Measurements from ENCODE around the gene PRM1.

The PRM1 gene

DNA sequence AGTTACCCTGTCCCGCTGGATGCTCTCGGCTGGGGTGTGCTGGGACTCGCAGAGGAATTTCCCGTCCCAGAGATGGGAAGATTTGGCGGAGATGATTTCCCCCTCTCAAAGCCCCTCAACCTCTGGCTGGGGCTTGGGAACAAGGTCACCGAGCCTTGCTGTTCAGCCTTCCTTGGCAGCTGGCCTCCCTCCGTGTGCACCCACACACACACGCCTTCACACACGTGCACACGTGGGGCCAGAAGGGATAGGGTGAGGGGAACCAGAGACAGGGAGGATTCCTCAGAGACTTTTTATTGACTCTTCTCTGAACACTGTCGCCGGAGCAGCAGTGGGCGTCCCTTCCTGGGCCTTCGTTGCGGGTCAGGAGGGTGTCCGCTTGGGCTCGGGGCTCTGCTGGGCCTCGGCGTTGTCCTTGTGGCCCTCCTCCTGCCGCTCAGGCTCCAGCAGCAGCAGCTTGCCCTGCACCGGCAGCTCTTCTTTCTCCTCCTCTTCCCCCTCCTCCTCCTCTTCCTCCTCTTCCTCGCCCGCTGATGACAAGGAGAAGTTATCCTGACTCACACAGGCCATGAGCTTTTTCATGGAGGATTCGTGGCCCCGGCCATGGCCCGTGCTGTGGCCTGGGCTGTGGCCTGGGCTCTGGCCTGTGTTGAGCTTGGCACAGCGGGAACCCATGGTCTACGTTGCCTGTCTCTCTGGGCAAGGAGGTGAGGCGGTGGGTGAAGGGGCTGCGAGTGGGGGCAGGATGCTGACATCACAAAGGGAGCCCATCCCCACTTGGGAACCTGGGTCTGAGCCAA lies 8.0 kb downstream of the PRM1 start, which contains the start of gene PRM3:
Gene PRM3 (minus strand): TSS at position 709 of the 800 bp plus-strand sequence. CDS start 34 bp downstream, at position 675.
- ATAC-seq, result no peak
- Mint-ChIP-seq H3K27me3 (no peaks in the 10 kb centered on the region), H3K27ac (peak within 1 kb of the TSS in 1 of 2 donors; percentile 60), H3K4me3 (no peak within 1 kb of the TSS), H3K9me3 (peaks cover 0 to 6% of the 10 kb centered on the region in 2 donors), H3K4me1 (no peaks in the 10 kb centered on the region)
- DNase-seq, result no peak

DNA sequence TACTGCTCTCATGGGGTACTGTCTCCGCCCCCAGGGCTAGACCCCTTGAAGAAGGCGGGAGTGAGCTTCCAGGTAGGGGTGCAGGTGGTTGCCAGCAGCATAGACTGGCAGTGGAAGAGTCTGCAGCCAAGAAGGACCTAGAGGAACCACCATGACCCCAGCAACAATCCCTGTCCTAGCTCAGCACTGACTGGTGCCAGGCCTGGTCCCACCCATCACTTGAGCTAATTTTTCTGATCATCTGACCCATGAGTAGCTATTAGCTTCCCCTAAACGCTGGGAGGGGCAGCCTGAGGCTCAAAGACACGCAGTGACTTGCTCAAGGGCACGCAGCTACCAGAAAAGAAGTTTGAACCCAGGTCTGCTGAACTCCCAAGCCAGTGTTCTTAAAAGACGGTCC lies 8.6 kb downstream of the PRM1 start:
- Mint-ChIP-seq H3K9me3 (peaks cover 0 to 6% of the 10 kb centered on the region in 2 donors), H3K27me3 (no peaks in the 10 kb centered on the region), H3K27ac (no peak overlapping the region), H3K4me3 (no peak overlapping the region), H3K4me1 (no peaks in the 10 kb centered on the region)
- DNase-seq, result no peak
- ATAC-seq, result no peak

DNA sequence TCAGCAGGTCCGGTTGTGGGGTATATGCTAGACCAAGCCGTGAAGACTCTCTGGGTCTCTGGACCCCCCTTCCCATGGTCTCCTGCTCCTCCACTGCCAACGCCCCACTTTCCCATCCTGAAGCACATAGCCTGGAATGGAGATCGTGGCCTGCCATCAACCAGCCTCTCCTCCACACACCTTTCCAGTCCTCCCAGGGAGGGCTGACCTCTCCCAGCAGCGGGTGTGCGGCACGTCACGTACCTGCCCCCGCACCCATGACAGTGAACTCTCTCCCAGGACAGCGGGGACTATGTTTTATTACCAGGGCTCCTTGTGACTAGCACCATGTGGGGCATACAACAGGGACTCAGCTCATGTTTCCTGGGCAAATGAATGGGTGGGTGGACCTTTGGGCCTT lies 9.5 kb downstream of the PRM1 start:
- DNase-seq, result no peak
- Mint-ChIP-seq H3K27ac (no peak overlapping the region), H3K4me3 (no peak overlapping the region), H3K9me3 (peaks cover 0 to 6% of the 10 kb centered on the region in 2 donors), H3K4me1 (no peaks in the 10 kb centered on the region), H3K27me3 (no peaks in the 10 kb centered on the region)
- no peak for ATAC-seq

DNA sequence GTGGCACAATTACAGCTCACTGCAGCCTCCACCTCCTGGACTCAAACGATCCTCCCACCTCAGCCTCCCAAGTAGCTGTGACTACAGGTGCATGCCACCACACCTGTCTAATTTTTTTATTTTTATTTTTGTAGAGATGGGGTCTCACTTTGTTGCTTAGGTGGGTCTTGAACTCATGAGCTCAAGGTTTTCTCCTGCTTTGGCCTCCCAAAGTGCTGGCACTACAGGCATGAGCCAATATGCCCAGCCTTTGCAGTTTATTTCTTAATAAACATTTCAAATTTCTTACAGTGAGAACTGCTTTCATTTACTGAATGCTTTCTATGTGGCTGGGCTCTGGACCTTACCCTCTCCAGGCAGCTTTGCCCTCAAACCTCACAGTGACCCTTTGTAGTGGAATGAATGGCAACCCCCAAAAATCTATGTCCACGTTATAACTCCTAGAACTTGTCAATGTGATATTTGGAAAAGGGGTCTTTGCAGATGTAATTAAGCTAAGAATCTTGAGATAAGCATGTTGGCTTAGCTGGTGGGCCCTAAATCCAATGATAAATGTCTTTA lies 10.4 kb downstream of the PRM1 start:
- H3K4me3 Mint-ChIP-seq, result no peak overlapping the region
- DNase-seq (no peak), ATAC-seq (no peak)
- no peak overlapping the region for H3K27ac Mint-ChIP-seq
- H3K27me3 Mint-ChIP-seq, result no peaks in the 10 kb centered on the region
- H3K4me1 Mint-ChIP-seq, result no peaks in the 10 kb centered on the region
- peaks cover 0 to 6% of the 10 kb centered on the region in 2 donors for H3K9me3 Mint-ChIP-seq

DNA sequence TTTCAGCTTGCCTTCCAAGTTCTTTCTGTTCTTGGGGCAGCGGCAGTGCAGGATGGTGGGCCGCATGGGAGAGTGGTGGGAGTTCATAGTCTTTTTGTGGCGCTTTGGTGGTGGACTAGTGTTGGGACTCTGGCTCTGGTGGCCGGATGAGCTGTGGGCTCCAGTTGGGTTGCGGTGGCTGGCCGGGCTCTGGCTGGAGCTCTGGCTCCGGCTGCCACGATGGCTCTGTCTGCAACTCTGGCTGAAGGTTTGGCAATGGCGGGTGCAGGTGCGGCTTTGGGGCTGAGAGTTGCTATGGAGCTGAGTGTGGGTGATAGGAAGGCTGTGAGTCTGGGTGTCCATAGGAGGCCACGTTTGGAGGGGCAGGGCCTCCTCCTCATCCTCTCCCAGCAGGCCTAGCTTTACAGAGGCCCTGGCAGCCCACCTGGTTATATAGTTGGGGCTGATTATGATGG lies 12.2 kb downstream of the PRM1 start, which contains the start of gene TNP2:
Gene TNP2 (minus strand): TSS at position 405 of the 455 bp plus-strand sequence. CDS start 63 bp downstream, at position 342.
- Mint-ChIP-seq H3K4me3 (no peak within 1 kb of the TSS), H3K4me1 (peaks cover 9% of the 10 kb centered on the region), H3K27ac (no peak within 1 kb of the TSS)

DNA sequence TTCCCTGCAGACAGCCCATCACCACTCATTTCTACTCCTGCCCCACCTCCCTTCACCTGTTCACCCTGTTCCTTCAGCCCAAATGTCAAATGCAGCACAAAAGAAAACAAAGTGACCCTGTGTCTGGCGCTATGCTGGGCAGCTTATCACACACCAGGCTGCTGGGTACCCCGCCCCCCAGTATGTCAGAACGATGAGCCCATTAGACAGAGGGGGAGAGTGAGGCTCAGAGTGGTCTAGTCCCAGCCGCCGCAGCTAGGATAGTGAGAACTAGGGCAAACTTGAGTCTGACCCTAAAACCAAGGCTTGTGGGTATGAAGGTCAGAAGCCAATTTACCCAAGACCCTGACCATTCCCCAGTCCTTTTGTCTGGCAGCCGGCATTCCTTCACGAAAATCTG lies 16.0 kb downstream of the PRM1 start:
- DNase-seq (no peak), ATAC-seq (no peak)
- Mint-ChIP-seq H3K4me3 (no peak overlapping the region), H3K4me1 (peaks cover 34% of the 10 kb centered on the region), H3K9me3 (peaks cover 0 to 6% of the 10 kb centered on the region in 2 donors), H3K27me3 (peaks cover 4% of the 10 kb centered on the region), H3K27ac (no peak overlapping the region)

More for the DNA sequence above, 12.2 kb downstream of the PRM1 start, which contains the start of gene TNP2:
- ATAC-seq (no peak), DNase-seq (no peak)
- Mint-ChIP-seq H3K27me3 (no peaks in the 10 kb centered on the region), H3K9me3 (peaks cover 0 to 6% of the 10 kb centered on the region in 2 donors)

DNA sequence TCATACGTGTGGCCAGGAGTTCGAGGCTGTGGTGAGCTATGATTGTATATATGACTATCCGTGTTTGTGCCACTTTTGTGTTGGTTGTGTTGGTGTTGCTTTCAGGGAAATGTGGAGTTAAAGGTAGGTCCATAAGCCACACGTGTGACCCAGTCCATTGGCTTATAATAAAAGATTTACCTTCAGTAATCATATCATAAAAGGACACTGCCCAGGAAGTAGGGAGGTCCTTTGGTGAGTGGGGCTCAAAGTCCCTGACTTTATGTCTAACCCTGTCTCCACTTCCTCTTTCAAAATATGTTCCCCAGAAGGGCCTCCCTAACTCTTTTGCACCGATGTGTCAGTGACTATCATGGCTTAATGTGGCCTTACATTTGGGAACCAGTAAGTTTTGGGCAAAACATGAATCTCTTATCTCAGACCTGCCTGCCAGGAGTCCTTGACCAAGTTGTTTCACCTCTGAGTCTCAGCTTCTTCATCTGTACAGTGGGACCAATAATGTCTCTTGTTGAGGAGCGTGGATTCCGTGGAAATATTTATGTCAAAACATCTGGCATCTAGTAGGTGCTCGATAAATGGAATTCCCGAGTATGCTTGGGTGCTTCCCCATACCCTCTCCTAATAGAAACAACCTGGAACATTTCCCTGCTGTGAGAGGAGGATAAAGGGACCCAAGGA lies 16.8 kb downstream of the PRM1 start:
- H3K27me3 Mint-ChIP-seq, result peaks cover 12% of the 10 kb centered on the region
- peaks cover 0 to 6% of the 10 kb centered on the region in 2 donors for H3K9me3 Mint-ChIP-seq
- H3K4me3 Mint-ChIP-seq, result peak overlapping the region; percentile 57 to 76
- peak overlapping the region in 1 of 2 donors; percentile 82 for H3K27ac Mint-ChIP-seq
- ATAC-seq, result peak; percentile 27
- peaks cover 42% of the 10 kb centered on the region for H3K4me1 Mint-ChIP-seq
- no peak for DNase-seq

DNA sequence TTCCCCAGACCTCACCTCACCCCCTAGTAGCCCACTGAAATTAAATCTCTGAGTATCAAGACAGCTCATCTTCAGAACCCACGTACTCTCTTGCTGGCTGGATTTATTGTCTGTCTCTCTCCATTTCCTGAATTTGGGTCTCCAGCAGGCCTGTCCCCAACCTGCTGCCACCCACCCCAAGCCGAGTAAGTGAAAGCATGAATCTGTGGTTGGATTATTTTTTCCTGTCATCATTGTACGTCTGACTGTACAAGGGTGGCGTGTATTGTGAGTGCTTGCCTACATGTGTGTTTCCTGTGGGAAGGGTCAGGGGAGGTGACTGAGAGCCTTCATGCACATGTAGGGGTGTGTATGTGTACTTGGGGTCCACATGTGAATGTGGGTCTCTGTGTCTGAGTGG lies 17.4 kb downstream of the PRM1 start:
- peak; percentile 50 to 87 for DNase-seq
- Mint-ChIP-seq H3K27ac (peak overlapping the region; percentile 54 to 82), H3K27me3 (peaks cover 12% of the 10 kb centered on the region)

DNA sequence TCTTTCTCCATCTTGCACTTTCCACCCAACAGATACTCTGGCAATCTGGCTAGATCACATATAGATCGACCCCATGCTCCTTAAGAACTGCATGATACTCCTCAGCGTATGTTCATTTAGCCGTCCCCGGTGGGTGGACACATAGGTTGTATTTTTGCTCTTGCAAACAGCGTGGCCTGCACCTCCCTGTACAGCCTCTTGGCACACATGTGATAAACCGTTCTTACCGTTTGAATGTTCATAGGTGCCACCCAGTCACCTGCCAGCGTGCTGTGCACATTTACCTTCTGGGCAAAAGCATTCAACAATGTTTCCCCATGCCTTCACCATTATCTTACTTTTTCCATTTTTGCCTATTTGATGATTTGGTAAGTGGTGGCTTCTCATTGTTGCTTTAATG lies 18.2 kb downstream of the PRM1 start:
- Mint-ChIP-seq H3K27me3 (peaks cover 12% of the 10 kb centered on the region), H3K9me3 (no peaks in the 10 kb centered on the region), H3K4me3 (peak overlapping the region in 1 of 2 donors; percentile 28), H3K27ac (no peak overlapping the region), H3K4me1 (peaks cover 56% of the 10 kb centered on the region)
- DNase-seq, result no peak
- no peak for ATAC-seq

More for the DNA sequence above, 17.4 kb downstream of the PRM1 start:
- ATAC-seq, result peak; percentile 95
- peaks cover 0 to 6% of the 10 kb centered on the region in 2 donors for H3K9me3 Mint-ChIP-seq
- peak overlapping the region; percentile 57 to 76 for H3K4me3 Mint-ChIP-seq
- peaks cover 47% of the 10 kb centered on the region for H3K4me1 Mint-ChIP-seq

DNA sequence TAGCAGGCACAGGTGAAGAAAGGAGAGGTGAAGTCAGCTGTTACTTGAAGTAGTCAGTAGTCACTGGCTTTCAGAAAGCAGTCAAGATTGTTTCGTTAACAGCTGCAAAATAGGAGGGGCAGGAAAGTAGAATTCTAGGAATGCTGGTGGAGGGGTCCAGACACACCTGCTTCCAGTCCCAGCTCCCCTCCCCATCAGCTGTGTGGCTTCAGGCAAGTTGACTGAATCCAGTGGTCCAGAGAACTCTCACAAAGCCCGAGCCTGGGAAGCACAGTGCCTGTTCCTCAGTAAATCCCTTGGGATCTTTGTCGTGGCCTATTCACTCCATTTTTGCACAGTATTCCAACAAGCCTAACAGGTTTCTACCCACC lies 20.5 kb downstream of the PRM1 start:
- peaks cover 68% of the 10 kb centered on the region for H3K4me1 Mint-ChIP-seq
- no peak overlapping the region for H3K4me3 Mint-ChIP-seq
- H3K9me3 Mint-ChIP-seq, result no peaks in the 10 kb centered on the region
- no peak for DNase-seq
- no peak for ATAC-seq
- H3K27me3 Mint-ChIP-seq, result peaks cover 12% of the 10 kb centered on the region
- no peak overlapping the region for H3K27ac Mint-ChIP-seq

DNA sequence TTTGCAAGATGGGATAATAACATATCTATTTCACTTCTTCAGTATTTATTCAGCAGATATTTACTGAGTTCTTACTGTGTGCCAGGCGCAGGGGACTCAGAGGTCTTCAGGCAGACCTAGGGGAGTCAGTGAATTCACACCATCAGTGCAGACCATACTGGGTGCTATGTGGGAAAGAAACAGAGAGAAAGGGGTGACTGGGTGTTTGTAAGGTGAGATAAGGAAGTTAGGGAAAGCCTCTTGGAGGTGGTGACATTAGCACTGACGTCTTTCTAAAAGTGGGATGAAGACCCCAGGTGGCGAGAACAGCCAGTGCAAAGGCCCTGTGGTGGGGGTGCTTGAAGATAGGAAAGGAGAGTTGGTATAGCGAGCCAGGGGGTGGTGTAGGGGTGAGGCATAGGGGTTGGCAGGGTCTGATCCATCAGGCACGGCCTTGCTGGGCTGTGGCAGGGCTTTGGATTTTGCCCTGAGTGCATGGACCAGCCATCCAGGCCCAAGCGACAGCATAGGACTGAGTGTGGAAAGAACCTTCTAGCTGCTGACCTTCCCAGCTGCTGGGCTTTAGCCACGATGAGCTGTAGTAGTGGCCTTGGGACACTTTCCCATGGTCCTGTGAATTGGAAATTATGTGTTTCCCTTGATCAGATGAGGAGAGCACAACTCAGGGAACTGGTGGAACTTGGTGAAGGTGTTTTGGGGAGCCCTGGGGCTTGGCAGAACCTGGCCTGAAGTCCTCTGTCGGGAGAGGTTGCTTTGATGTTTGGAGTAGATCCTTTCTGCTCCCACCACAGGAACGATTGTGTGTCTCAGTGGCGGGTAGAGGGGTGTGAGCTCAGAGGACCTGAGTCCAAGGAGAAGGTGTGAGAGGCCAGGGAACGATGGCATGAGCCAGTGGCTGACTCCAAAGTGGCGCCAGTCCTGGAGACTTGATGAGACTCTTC lies 21.2 kb downstream of the PRM1 start:
- Mint-ChIP-seq H3K27me3 (peaks cover 12% of the 10 kb centered on the region), H3K4me1 (peaks cover 68% of the 10 kb centered on the region), H3K27ac (peak overlapping the region in 1 of 2 donors; percentile 28), H3K9me3 (no peaks in the 10 kb centered on the region), H3K4me3 (peak overlapping the region in 1 of 2 donors; percentile 21)
- DNase-seq (no peak), ATAC-seq (no peak)

DNA sequence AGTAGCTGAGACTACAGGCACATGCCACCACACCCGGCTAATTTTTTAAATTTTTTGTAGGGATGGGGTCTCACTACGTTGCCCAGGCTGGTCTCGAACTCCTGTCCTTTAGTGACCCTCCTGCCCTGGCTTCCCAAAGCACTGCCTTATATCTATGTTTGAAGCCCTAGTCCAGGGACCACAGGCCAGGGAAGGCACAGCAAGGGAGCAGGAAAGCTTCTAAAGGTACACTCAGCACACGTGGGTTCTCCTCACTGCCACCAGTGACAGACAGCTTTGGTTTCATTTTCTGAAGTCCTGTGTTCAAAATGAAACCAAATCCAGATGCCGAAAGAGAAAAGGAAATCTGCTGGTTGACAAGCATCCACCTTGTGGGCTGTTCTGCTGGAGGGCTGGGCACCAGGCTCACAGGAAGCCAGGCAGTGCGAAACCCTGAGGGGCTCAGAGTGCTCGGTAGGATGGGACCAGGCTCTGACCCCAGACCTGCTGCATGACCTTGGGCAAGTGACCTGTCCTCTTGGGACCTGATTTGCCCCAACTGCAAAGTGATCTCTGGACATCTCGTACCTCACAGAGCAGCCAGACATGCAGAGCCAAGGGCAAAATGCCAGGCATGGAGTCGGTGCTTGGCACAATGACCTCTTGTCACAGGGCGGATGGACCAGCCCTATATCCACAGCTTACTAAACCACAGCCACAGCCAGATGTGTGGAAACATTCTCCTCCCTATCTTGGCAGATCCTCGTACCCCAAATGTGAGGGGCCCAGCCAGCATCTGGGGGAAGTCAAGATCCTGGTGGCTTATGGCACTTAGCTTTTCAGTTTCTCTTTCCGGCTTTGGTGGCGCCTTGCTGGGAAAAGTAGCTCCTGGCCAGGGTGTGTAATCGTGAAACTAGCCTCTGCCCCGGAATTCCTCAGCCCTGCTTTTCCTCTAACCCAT lies 22.3 kb downstream of the PRM1 start:
- ATAC-seq (peak; percentile 6), DNase-seq (peak; percentile 32 to 59)
- H3K4me1 Mint-ChIP-seq, result peaks cover 58% of the 10 kb centered on the region
- H3K27ac Mint-ChIP-seq, result no peak overlapping the region
- H3K9me3 Mint-ChIP-seq, result no peaks in the 10 kb centered on the region
- peaks cover 12% of the 10 kb centered on the region for H3K27me3 Mint-ChIP-seq
- peak overlapping the region; percentile 61 to 68 for H3K4me3 Mint-ChIP-seq

DNA sequence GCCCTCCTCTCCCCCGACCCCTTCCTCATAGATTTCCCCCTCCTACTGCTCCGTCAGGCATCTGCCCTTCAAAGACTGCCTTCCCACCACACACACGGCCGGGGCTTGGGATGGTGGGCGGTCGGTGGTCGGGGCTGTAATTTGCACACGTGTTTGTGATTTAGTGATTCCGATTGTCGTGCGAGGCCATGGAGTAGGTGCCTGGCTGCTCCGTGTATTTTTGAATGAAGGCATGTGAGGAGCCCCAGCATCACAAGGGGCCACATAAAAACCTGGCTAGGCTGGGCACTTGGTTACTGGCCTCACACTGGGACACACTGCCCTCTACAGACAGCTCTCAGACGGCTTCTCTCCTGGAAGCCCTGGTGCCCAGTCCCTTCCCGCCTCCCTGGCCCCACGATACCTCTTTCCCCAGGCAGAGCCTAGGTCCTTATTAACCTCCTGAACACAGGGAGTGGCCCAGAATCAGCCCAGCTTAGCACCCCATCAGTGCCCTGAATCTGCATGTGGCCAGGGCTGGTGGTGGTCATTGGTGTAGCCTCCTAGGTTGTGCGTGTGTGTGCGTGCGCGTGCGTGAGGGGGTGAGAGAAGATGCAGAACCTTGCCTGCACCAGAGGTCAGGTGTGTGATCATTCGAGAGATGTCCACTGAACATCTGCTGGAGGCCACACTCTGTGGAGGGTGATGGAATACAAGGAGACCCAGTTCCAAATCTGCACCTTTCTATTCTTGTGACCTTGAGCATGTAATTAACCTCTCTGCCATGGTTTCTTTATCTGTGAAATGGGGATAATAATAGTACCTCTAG lies 23.8 kb downstream of the PRM1 start:
- H3K4me3 Mint-ChIP-seq, result peak overlapping the region; percentile 94 to 96
- no peaks in the 10 kb centered on the region for H3K9me3 Mint-ChIP-seq
- H3K27ac Mint-ChIP-seq, result peak overlapping the region; percentile 99
- ATAC-seq (peak; percentile 10), DNase-seq (peak; percentile 50 to 69)
- peaks cover 12% of the 10 kb centered on the region for H3K27me3 Mint-ChIP-seq
- peaks cover 55% of the 10 kb centered on the region for H3K4me1 Mint-ChIP-seq
